HG02571 (cell line): ENCODE results near the gene FNIP2.
"Not testable (repeated sequence)": the region's sequence is repeated elsewhere in the genome, so short reads cannot be mapped to it uniquely, and the experiment has no call there.

ENCODE experiments used
- ATAC-seq: cut with Tn5 transposase; IDR thresholded peaks from one replicate; pipeline ENCODE4 v1.9.1; 2021; ENCODE audit warnings: mild to moderate bottlenecking, moderate library complexity; ENCODE audit not compliant: unreplicated experiment

The FNIP2 gene

DNA sequence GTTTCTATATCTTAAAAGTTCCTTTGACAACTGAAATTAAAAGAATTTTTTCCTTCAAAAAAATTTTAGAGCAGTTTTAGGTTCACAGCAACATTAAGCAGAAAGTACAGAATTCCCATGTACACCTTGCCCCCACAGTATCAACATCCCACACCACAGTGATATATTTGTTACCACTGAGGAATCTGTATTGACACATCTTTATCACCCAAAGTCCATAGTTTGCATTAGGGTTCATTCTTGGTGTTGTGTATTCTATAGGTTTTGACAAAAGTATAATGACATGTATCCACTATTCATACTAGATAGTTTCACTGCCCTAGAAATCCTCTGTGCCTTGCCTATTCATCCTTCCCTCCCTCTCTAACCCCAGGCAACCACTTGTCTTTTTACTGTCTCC, 43.7 kb downstream of the FNIP2 start:
- ATAC-seq, result no peak

DNA sequence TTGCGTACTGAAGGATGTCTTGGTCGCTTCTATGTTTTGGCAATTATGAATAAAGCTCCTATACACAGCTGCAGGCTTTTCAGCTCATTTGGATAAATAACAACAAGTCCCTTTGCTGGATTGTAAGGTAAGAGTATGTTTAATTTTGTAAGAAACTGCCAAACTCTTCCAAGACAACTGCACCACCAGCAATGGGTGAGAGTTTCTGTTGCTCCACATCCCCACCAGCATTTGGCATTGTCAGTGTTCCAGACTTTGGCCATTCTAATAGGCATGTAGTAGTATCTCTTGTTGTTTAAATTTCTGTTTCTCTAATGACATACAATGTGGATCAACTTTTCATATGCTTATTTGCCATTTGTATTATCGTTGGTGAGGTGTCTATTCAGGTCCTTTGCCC, 44.3 kb downstream of the FNIP2 start:
- no peak for ATAC-seq

DNA sequence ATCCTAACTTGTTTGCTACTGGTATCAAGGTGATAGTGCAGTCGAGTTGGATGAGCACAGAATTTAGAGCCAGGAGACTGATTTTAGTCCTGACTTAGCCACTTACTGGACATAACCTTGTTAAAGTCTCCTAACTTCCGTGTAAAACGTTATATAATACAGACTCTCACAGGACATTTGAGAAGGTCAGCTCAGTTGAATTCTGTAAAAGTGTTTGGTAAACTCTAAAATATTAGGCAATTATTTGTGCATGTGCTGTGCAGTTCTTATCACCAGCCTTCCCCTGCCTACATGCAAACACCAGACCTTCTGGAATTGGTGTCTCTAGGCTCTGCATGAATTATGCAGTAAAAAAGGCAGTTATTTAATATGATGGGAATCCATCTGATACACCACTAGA, 45.4 kb downstream of the FNIP2 start:
- no peak for ATAC-seq

DNA sequence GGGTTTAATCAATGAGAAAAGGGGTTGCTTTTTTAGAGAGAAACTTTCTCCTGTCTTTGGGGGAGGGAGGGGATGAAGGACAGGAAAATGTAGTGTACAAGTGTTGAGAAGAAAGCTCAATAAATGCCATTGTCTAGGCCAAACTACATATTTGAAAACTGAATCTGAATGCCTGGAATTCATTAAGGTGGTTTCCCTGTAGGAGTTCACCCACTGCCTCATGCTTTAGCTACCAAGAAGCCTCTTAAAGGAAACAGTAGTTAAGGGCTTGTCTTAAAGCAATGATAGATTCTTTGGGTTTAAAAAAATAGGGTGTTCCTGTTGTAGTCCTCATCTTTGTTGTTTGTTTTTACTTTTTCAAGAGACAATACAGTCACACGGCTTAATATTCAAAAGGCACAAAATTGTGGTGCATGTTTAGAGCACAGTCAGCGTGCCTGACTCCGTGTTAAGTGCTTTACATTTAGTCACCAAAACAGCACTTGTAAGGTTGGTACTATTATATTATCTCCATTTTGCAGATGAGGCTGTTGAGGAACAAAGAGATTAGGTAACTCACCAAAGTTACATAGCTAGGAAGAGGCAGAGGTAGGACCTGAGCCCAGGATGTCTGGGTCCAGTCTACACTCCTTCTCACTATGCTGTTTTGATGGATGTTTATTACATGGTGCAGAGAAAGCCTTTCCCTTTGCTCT, 46.0 kb downstream of the FNIP2 start:
- no peak for ATAC-seq

DNA sequence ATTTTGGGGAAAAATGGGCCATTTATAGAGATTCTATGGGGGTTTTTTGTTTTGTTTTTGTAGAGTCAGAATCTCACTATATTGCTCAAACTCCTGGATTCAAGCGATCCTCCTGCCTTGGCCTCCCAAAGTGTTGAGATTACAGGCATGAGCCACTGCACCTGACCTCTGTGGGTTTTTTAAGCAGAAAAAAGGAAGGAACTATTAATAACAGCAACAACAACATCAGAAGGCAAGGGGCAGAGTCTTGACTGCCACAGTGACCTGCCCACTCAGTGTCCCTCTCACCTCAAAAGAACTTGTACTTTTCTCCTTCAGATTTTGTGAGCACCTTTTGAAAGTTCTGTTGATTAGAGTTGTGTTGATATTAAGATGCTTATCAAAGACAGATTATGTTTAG, 48.1 kb downstream of the FNIP2 start:
- peak; percentile 43 for ATAC-seq

DNA sequence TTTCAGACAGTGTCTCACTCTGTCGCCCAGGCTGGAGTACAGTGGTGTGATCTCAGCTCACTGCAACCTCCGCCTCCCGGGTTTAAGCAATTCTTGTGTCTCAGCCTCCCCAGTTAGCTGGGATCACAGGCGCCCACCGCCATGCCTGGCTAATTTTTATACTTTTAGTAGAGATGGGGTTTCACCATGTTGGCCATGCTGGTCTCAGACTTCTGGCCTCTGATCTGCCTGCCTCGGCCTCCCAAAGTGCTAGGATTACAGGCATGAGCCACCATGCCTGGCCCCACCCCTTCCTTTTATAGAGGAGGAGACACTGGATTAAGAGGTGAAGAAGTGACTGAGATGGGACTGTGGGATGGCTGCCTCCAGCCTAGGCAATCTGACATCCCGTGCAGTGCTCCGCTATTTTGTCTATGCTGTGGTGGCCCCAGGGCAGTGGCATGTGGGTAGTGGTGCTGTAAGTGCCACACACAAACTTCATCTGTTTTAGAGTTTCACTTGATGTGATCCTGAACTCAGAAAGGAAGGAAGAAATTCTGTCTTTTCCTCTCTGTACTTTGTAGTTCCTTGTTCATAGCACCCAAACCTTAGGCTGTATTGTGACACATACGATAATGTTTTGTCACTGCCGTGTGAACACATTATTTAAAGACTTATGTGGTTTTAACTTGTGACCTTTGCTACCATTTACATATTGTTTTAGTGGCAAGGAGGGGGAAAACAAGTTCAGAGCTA, 48.9 kb downstream of the FNIP2 start:
- peak; percentile 65 for ATAC-seq

DNA sequence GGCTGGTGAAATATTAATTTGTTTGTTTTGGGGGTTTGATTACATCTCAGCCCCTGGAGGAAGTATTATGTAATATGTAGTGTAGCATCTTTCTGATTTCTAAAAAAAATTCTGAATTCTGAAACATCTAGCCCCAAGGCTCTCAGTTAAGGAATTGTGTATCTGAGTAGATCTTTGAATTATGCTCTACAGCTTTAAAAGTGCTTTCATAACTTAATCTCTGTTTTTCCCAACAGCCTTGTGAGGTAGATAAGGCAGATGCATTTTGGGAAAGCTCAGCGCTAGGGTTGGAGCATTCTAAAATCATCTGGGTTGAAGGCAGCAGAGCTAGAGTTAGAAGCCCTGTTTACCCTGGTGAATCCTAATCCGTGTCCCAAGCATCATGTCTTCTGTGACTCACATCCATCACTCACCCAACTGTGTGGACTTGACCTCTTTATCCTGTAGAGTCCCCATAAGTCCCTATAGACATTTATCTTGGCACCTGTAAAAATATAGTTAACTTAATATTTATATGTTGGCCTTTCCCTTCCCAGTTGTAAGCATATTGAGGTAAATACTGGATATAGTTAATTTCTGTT, 49.8 kb downstream of the FNIP2 start:
- no peak for ATAC-seq

DNA sequence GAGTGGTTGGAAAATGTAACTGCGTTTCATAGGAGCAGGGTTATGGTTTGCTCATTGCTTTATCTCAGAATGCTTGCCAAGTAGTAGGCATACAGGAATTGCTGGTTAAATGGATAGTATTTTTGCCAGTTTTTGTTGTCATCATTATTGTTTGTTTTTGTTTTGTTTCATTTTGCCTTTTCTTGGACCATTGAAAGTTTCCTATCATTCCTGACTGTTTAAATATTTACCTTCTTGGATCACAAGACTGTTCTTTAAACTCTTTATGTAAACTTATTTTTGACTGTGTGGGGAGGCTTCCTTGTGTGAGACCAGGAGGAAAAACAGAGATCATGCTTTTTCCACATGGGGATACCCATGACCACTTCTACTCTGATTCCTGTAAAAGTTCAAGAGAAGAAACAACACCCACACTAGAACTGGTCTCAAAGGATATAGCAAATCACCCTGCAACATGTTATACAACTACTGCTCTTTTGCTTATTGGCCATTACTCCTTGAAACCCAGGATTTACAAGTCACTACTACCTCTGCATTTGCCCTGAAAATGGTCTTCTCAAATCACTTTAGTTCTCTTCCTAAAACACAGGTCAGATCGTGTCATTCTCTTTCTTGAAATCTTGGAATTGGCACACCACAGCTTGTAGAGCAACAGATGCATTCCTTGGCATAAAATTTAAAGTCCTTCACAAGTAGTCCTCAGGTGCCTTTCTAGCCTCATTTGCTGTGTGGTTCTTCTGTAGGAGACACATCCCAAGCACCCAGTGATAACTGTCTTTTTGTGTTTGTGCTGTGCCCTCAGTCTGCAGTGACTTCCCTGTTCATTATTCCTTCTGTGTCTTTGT, 51.3 kb downstream of the FNIP2 start:
- no peak for ATAC-seq

DNA sequence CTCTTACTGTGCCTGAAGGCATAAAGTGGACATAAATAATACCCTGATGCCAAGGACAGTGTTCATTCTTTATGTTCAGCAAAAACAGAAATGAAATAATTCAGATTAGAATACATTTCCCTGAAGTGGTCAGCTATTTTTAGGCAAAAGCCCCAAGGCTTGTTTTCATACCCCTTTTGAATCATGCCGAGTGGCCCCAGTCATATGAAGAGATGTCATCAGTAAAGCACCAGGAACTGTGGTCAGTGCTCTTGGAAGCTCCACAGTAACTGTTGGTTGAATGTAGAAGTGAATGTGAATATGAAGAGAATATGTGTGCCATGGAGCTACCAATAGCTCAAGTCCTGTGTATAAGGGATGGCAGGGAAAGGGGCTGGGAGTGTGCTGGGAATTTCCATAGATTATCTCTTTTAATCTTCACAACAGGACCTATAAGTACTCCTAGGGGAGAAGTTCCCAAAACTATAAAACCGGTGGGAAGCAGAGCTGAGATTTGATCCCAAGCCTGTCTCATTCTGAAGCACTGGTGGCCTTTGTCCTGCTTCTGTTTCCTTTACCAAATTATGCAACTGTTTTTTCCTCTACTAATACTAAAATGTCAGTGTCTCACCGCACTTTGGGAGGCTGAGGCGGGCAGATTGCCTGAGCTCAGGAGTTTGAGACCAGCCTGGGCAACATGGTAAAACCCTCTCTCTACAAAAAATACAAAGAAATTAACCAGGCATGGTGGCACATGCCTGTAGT, 52.6 kb downstream of the FNIP2 start:
- peak; percentile 34 for ATAC-seq

DNA sequence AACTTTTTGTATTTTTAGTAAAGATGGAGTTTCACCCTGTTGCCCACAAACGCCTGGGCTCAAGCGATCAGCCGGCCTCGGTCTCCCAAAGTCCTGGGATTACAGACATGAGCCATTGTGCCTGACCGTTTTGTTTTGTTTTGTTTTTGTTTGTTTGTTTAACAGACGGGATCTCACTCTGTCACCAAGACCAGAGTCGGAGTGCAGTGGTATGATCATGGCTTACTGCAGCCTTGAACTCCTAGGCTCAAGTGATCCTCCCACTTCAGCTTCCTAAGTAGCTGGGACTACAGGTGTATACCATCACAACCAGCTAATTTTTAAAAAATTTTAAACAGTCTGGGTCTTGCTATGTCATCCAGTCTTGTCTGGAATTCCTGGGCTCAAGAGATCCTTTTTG, 53.5 kb downstream of the FNIP2 start:
- no peak for ATAC-seq

DNA sequence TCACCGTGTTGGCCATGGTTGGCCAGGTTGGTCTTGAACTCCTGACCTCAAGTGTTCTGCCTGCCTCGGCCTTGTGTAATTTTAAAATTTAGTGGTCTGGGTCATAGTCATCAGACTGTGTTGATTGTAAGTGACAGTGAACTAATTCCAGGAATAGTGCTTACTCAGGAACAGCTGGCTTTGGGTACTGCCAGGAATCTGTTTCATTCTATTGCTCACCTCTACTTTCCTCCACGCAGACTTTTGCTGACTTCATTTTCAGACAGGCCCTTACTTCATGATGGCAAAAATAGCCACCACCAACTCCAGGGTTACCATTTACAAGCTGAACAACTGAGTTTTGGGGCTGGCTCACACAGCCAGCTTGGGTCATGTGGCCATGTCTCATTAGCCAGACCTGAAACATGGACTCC, 54.6 kb downstream of the FNIP2 start:
- ATAC-seq, result peak; percentile 50

DNA sequence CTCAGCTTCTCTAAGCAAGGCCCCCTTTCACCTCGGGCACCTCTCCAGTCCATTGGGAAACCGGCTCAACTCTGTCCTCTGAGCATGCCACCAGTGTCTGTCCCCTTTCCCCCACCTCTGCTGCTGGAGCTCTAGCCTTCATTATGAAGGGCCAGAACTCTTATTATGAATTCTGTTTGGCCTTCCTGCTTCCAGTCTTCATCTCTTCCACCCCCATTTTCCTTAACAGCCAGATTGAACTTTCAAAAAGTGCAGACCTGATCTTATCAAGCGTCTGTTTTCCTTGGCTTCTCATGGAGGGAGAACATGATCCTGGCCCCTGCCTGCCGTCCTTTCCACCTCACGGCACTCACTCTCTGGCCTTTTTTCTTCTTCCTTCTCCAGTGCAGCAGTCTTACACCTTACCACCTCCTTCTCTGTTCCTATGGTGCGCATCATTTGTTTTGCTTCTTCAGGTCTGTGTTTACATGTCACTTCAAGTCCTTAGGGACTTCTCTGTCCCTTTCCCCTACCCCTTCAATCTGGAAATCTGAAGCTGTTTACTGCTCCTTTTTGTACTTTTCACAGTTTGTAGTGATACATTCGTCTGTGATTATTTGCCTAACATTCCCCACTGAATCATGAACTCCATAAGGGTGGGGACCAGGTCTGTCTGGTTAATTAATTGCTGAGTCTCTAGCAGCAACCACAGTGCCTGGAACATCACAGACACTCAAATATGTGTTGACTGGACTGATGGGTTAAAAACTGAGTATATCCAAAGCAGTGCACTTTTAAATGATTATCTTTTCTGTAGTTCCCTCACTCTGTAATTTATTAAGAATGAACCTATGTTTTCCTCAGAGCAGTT, 55.8 kb downstream of the FNIP2 start:
- ATAC-seq, result no peak

DNA sequence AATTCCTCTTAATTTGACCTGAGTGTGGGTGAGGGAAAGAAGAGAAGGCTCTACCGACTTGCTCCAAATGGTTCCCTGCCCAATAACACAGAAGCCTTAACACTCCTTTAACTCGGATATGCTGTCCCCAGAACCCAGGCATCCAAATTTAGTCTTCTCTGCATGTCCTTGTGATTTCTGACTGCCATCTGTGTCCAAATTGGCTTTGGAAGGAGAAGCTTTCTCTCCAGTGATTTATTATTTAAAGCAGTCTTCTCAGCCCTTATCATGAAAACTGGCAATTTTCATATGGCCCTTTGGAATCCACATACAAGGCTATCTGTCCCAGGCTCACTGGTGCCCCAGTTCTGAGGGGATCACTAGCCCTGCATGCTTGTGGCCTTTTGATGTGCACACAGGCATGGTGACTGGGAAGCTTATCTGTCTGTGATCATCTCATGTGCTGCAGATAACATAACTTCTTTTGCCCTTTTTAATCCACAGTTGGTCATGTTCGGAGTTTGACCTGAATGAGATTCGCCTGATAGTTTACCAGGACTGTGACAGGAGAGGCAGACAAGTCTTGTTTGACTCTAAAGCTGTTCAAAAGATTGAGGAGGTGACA, 56.7 kb downstream of the FNIP2 start:
- ATAC-seq, result no peak

DNA sequence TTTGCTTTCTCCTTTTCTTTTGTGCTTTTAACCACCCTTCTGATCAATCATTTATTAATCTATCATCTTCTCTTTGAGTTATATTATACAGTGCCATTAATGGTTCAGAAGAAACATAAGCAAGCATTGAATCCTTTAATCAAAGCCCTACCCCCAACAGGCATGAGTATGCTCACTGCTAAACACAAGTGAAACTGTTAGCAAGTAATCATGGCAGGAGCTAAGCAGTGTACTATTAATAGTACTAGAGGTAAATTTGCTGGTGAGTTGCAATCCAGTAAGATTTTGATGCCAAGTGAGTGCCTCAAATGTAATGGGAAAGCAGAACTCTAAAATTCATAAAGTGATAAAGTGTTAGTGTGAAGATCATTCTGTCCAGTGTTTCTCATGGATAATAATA, 57.2 kb downstream of the FNIP2 start:
- ATAC-seq, result peak; percentile 49

DNA sequence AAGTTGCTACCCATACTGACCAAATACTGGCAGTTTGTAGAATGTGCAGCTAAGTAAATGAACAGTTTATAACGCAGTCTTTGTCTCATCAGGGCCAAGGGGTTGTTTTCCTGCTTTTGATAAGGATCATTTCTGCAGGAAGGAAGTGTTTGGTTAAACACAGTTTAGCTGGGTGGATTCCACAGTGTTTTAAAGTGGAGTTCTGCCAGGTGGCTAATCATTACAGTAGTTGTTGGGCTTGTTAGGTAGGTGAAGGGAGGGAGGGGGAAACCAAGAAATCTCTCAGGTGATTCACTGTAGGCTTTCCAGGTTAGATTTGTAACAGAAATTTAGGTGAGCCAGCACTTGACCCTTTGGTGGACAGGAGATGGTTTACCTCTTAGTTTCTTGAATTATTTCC, 58.1 kb downstream of the FNIP2 start:
- ATAC-seq, result no peak

DNA sequence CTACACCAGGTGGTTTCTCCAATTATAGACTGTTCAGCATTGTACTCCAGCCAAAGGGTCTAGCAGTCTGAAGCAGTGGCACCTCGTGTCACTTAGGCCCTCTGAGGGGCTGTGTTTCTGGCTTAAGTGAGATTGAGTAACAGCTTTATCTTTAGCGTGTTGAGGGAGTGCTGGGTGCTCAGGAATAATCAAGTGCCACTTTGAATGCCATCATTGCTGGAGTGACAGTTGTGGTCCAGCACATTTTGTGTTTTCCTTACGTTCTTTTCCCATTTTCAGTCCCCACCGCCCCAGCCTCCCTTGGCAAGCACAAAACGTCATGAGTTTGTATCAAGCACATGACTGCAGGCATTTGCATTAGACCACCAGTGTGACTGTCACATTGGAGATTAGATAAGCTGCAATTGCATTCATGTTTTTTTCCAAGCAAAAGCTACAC, 58.7 kb downstream of the FNIP2 start:
- no peak for ATAC-seq

DNA sequence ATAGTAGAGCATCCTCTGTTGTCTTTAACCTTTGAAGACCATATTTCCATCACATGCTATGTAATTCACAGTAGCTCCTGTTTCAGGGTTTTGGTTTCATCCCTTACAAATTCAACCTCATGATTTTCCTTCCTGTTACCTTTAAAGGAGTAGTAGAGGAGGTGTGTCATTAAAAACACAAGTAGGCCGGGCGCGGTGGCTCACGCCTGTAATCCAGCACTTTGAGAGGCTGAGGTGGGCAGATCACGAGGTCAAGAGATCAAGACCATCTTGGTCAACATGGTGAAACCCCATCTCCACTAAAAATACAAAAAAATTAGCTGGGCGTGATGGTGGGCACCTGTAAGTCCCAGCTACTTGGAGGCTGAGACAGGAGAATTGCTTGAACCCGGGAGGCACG, 59.3 kb downstream of the FNIP2 start:
- not testable (repeated sequence) for ATAC-seq

DNA sequence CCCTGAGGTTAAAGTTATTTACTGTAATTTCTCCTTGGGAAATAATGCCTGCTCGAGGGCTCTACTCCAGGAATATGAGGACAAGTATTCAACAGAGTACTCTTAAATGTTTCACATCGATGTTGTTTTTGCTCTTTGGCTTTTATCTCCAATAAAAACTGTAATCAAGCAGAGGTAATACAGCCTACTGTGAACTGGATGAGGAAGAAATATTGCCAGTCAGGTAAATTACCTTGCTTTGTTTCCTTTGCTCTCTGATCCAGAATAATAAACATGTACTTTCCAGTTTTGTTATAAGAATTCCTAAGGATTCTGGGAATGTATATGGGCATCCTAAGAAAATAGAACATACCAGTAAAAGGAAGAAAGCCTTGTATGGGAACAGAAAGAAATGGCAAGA, 60.4 kb downstream of the FNIP2 start:
- ATAC-seq, result no peak

DNA sequence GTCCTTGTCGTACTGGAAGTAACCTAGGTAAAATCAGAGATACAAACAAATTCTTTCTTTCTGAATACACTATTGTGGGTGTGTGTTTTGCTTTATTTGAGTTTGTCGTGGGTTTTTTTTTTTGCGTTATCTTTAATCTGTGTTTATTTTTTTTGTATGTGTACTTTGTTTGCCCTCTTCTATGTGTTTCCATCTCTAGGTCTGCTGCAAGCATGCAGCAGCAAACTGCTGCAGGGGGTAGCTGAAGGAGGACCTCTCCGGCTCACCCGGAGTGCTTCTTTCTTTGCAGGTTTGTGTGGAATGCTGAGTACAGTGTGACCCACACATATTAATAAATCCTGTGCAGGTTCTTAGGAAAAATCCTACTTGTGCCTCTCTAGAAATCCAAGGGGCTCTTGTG, 64.8 kb downstream of the FNIP2 start:
- no peak for ATAC-seq
